Measurements from ENCODE around the gene DSCAML1.
A peak's percentile ranks its signal among the peaks of the same experiment; 100 is the strongest.

The DSCAML1 gene

GRCh38 chr11:117690484-117691217 is 106.4 kb downstream of the DSCAML1 start:
- DNase-seq = no peak
- intact Hi-C loops (cut with DNase I) = no loop called here

GRCh38 chr11:117688255-117688797 is 108.7 kb downstream of the DSCAML1 start:
- intact Hi-C loops (cut with DNase I) = no loop called here
- peak in 7 of 42 donors; percentile 26 to 70 (median 39) for DNase-seq

GRCh38 chr11:117687776-117688175 is 109.2 kb downstream of the DSCAML1 start:
- intact Hi-C loops (cut with DNase I) = no loop called here
- peak in 2 of 42 donors; percentile 34 to 47 for DNase-seq

- DNase-seq = no peak
- intact Hi-C loops (cut with DNase I) = no loop called here
Observed at GRCh38 chr11:117686711-117687110, 110.3 kb downstream of the DSCAML1 start.

GRCh38 chr11:117685566-117685965 is 111.5 kb downstream of the DSCAML1 start:
- no peak for DNase-seq
- intact Hi-C loops (cut with DNase I) = no loop called here

GRCh38 chr11:117684731-117685130 is 112.3 kb downstream of the DSCAML1 start:
- intact Hi-C loops (cut with DNase I) = no loop called here
- DNase-seq = no peak

- peak in 29 of 42 donors; percentile 42 to 88 (median 63) for DNase-seq
- intact Hi-C loops (cut with DNase I) = no loop called here
Observed at GRCh38 chr11:117684111-117684510, 112.9 kb downstream of the DSCAML1 start.

- DNase-seq = no peak
- intact Hi-C loops (cut with DNase I) = no loop called here
Observed at GRCh38 chr11:117681438-117681837, 115.6 kb downstream of the DSCAML1 start.

- DNase-seq = no peak
- intact Hi-C loops (cut with DNase I) = loop anchor here (5.0 to 10.0 kb wide), 2 partner anchors 33 to 115 kb away; partner anchors contain the start of gene DSCAML1
Observed at GRCh38 chr11:117679461-117679860, 117.6 kb downstream of the DSCAML1 start.

- DNase-seq = peak; percentile 49 to 92 (median 74)
Observed at GRCh38 chr11:117678658-117679406, 118.2 kb downstream of the DSCAML1 start.

GRCh38 chr11:117677729-117678310 is 119.2 kb downstream of the DSCAML1 start:
- DNase-seq = peak in 38 of 42 donors; percentile 35 to 83 (median 68)
- intact Hi-C loops (cut with DNase I) = loop anchor here (5.0 to 10.0 kb wide), 2 partner anchors 34 to 117 kb away; partner anchors contain the start of gene DSCAML1

More at GRCh38 chr11:117678658-117679406, 118.2 kb downstream of the DSCAML1 start:
- intact Hi-C loops (cut with DNase I) = loop anchor here (5.0 to 10.0 kb wide), 2 partner anchors 33 to 116 kb away; partner anchors contain the start of gene DSCAML1

- intact Hi-C loops (cut with DNase I) = loop anchor here (5.0 to 10.0 kb wide), 2 partner anchors 36 to 118 kb away; partner anchors contain the start of gene DSCAML1
- DNase-seq = no peak
Observed at GRCh38 chr11:117676501-117676900, 120.5 kb downstream of the DSCAML1 start.

GRCh38 chr11:117673602-117674001 is 123.4 kb downstream of the DSCAML1 start:
- peak; percentile 51 to 89 (median 75) for DNase-seq
- intact Hi-C loops (cut with DNase I) = loop anchor here (10.0 kb wide), 1 partner anchor 121 kb away; the partner anchor contains the start of gene DSCAML1

- intact Hi-C loops (cut with DNase I) = loop anchor here (10.0 kb wide), 1 partner anchor 123 kb away; the partner anchor contains the start of gene DSCAML1
- no peak for DNase-seq
Observed at GRCh38 chr11:117671370-117671769, 125.6 kb downstream of the DSCAML1 start.

- intact Hi-C loops (cut with DNase I) = loop anchor here (10.0 kb wide), 1 partner anchor 124 kb away; the partner anchor contains the start of gene DSCAML1
- no peak for DNase-seq
Observed at GRCh38 chr11:117670924-117671323, 126.1 kb downstream of the DSCAML1 start.

- DNase-seq = peak in 30 of 42 donors; percentile 34 to 82 (median 62)
- intact Hi-C loops (cut with DNase I) = loop anchor here (10.0 kb wide), 1 partner anchor 124 kb away; the partner anchor contains the start of gene DSCAML1
Observed at GRCh38 chr11:117670443-117670842, 126.6 kb downstream of the DSCAML1 start.

- intact Hi-C loops (cut with DNase I) = loop anchor here (10.0 kb wide), 1 partner anchor 125 kb away; the partner anchor contains the start of gene DSCAML1
- no peak for DNase-seq
Observed at GRCh38 chr11:117669616-117670015, 127.4 kb downstream of the DSCAML1 start.

- intact Hi-C loops (cut with DNase I) = no loop called here
- peak in 29 of 42 donors; percentile 25 to 76 (median 55) for DNase-seq
Observed at GRCh38 chr11:117669062-117669461, 128.0 kb downstream of the DSCAML1 start.

GRCh38 chr11:117668321-117668751 is 128.7 kb downstream of the DSCAML1 start:
- intact Hi-C loops (cut with DNase I) = no loop called here
- DNase-seq = peak in 18 of 42 donors; percentile 28 to 71 (median 55)

Measured in head of caudate nucleus (tissue), 42 donors.